Measurements from ENCODE around the gene MRPS26. TPM values are rescaled to one million over a fixed set of nuclear protein-coding genes. Genes with fewer than 3 reads are reported as not detected.

Gene MRPS26
- total RNA-seq, 3 donors from 2014 or later, result 29.6 to 47.9 (median 32.9) TPM

- Histone ChIP-seq H3K4me3 (no peak overlapping the region), H3K36me3 (ENCODE audit: low read depth) (no peaks in the 10 kb centered on the region), H3K9me3 (no peaks in the 10 kb centered on the region), H3K4me1 (ENCODE audit: low read depth) (peaks cover 10% of the 10 kb centered on the region)
- intact Hi-C loops (cut with DNase I, micrococcal nuclease), result no loop called here
- DNase-seq, result peak in 1 of 3 donors; percentile 26
- no peak for TF ChIP-seq CTCF (IDR thresholded peaks at IDR 0.05)
- no peak for ATAC-seq
Measured at GRCh38 chr20:3082955-3083952, 37.4 kb downstream of the MRPS26 start.

GRCh38 chr20:3084283-3084985 is 38.6 kb downstream of the MRPS26 start, which contains the start of gene AVP:
TSS of gene AVP (minus strand) at chr20:3084724. CDS start at chr20:3084674, 50 bp downstream.
- ATAC-seq (no peak), DNase-seq (no peak)
- H3K4me1 ChIP-seq (ENCODE audit: low read depth), result peaks cover 10% of the 10 kb centered on the region
- TF ChIP-seq CTCF (IDR thresholded peaks at IDR 0.05), result no peak
- no peak within 1 kb of the TSS for H3K4me3 ChIP-seq
- intact Hi-C loops (cut with DNase I, micrococcal nuclease), result no loop called here
- no peaks in the 10 kb centered on the region for H3K9me3 ChIP-seq
- no peaks in the 10 kb centered on the region for H3K36me3 ChIP-seq (ENCODE audit: low read depth)

GRCh38 chr20:3084986-3085360 is 39.1 kb downstream of the MRPS26 start:
- ATAC-seq (no peak), DNase-seq (no peak)
- no peak overlapping the region for H3K4me3 ChIP-seq
- H3K9me3 ChIP-seq, result no peaks in the 10 kb centered on the region
- H3K36me3 ChIP-seq (ENCODE audit: low read depth), result no peaks in the 10 kb centered on the region
- no peak for TF ChIP-seq CTCF (IDR thresholded peaks at IDR 0.05)
- intact Hi-C loops (cut with DNase I, micrococcal nuclease), result no loop called here
- H3K4me1 ChIP-seq (ENCODE audit: low read depth), result peaks cover 10% of the 10 kb centered on the region

DNA sequence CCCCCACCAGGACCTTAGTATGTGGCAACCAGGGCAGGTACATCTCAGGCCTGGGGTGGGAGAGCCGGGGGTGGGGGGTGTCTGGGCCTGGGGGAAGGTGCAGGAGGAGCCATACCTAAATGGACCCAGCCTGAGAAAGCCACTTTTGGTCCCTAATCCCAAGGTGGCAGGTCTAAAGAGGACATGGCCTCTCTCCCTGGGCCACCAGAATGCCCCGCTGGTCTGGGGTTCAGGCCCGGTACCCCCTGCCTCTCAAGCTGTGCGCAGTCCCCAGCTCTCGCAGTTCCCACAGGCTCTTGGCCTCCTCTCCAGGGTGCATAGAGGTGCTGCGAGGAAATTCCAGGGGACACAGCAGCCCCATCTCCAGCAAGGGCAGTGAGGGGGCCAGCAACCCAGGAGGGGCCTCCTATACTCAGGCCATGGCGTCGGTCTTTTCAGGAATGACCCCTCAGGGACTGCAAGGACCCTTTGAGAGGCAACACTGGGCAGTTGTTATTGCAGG is 39.8 kb downstream of the MRPS26 start:
- intact Hi-C loops (cut with DNase I, micrococcal nuclease), result no loop called here
- Histone ChIP-seq H3K9me3 (no peaks in the 10 kb centered on the region), H3K4me3 (no peak overlapping the region), H3K36me3 (ENCODE audit: low read depth) (no peaks in the 10 kb centered on the region), H3K4me1 (ENCODE audit: low read depth) (peaks cover 10% of the 10 kb centered on the region)
- ATAC-seq (no peak), DNase-seq (no peak)
- TF ChIP-seq CTCF (IDR thresholded peaks at IDR 0.05), result no peak

DNA sequence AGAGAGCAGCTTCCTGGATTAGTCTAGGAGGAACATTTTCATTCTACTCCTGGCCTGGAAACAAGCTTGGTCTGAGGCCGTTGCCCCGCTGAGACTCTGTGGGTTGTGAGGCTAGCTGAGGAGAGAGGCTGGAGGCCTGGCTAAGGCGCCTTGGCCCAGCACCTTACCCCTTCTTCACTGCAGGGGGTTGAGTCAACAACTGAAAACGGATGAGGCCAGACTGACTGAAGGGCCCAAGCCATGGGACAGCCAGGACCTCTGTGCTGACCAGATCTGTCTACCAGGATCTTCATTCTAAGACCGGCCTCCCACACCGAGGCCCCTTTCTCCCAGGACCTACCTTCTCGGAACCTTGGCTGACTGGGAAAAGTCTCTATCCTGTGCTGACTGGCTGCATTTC is 42.2 kb downstream of the MRPS26 start:
- intact Hi-C loops (cut with DNase I, micrococcal nuclease), result no loop called here
- no peaks in the 10 kb centered on the region for H3K36me3 ChIP-seq (ENCODE audit: low read depth)
- no peak for DNase-seq
- TF ChIP-seq CTCF (IDR thresholded peaks at IDR 0.05), result no peak
- no peak for ATAC-seq
- H3K4me1 ChIP-seq (ENCODE audit: low read depth), result peaks cover 3% of the 10 kb centered on the region
- no peak overlapping the region for H3K4me3 ChIP-seq
- no peaks in the 10 kb centered on the region for H3K9me3 ChIP-seq

Data from mucosa of descending colon (tissue), 3 donors.